ENCODE data around the gene ANKRD10.

- TF ChIP-seq CTCF (IDR thresholded peaks at IDR 0.05; ENCODE audit: borderline replicate concordance, extremely low read depth, low read length, poor library complexity, severe bottlenecking): no peak
- TF ChIP-seq EZH2 (IDR thresholded peaks at IDR 0.05; ENCODE audit: borderline replicate concordance, low read depth, low read length, severe bottlenecking): no peak
Observed at GRCh38 chr13:110885966-110886869, 28.7 kb downstream of the ANKRD10 start.
